ENCODE results near the gene CNGB1.

DNA sequence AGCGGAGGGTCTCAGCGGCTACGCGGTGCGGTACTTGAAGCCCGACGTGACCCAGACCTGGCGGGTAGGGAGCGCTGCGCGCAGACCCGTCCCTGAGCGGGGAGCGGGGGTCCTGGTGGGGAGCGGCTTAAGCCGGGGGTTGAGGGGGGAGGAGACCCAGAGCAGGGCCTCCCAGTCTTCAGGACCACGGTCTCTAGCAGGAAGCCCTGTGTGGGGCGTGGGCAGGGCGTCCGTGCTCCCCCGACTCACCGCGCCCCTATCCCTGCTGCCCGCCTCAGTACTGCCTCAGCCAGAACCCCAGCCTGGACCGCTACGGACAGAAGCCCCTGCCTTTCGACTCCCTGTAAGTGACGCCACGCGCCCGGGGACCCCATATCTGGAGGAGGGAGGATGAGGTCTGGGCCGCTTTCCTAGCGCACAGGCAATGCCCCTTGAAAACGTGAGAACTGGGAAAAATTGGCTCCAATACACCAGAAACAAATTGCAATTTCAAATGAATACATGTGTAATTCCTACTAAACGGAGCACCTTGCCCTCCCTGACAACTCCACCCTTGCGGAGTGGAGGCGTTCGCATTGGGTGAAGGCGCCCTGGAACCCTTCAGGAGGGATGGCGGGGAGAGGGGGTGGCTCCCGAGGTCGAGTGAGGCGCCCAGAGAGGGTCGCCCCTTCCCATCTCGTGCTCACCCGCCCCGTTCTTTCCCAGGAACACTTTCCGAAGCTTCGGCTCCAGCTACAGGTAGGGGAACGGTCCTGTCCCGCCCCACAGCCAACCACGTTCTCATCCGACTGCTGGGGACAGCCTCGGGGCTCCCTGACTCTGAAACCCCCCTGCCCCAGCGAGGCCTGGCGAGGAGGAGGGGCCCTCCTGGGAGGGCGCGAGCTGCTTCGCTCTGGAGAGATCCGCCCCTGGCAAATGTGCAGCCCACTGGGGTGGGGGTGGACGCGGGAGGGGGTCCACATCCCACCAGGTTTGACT lies 14.6 kb upstream of the CNGB1 start:
- TF ChIP-seq CTCF (IDR thresholded peaks at IDR 0.05) (no peak), POLR2A (IDR thresholded peaks at IDR 0.05) (no peak), EP300 (IDR thresholded peaks at IDR 0.05) (no peak)

Data from ovary (tissue), 3 donors.